DND-41 (cell line): ENCODE results near the gene TTLL5.

Experiments used
- ATAC-seq: fragments of 200-7000 bp; cut with Tn5 transposase; 3 replicates; pipeline ENCODE4 v1.9.1; 2021; ENCODE audit warnings: low read depth; ENCODE audit not compliant: insufficient read depth
- DNase-seq: peaks from one replicate; pipeline ENCODE4 v3.0.0-alpha.2; 2020
- H2AFZ ChIP-seq: 2 replicates; pipeline ENCODE4 v1.6.0; 2012; ENCODE audit warnings: low read depth, low read length
- H3K27ac ChIP-seq: 2 replicates; pipeline ENCODE4 v1.5.1; 2012; ENCODE audit warnings: low read length, inconsistent platforms
- H3K27me3 ChIP-seq: fragments of 200-600 bp; sonication (generic); 2 replicates; pipeline ENCODE4 v1.6.0; 2012; ENCODE audit warnings: low read length, mild to moderate bottlenecking, inconsistent platforms; ENCODE audit not compliant: insufficient read depth, poor library complexity
- H3K36me3 ChIP-seq: 2 replicates; pipeline ENCODE4 v1.5.1; 2012; ENCODE audit warnings: low read length, inconsistent platforms; ENCODE audit not compliant: insufficient read depth
- H3K4me1 ChIP-seq: 2 replicates; pipeline ENCODE4 v1.5.1; 2012; ENCODE audit warnings: mild to moderate bottlenecking, low read length; ENCODE audit not compliant: insufficient read depth
- H3K4me2 ChIP-seq: 2 replicates; pipeline ENCODE4 v1.6.0; 2012; ENCODE audit warnings: mild to moderate bottlenecking, moderate library complexity, low read length, inconsistent platforms; ENCODE audit not compliant: insufficient read depth
- H3K4me3 ChIP-seq, 2 experiments: fragments of 200-600 bp in 1 of 2; shearing (Covaris generic) in 1 of 2; 2 replicates each; pipeline ENCODE4 v1.5.1; 2012 to 2016; ENCODE audit warnings: inconsistent platforms in 2 of 2, low read length in 2 of 2, mild to moderate bottlenecking in 2 of 2, low read depth in 1 of 2, moderate library complexity in 1 of 2
- H3K79me2 ChIP-seq: 2 replicates; pipeline ENCODE4 v1.6.0; 2012; ENCODE audit warnings: low read length, inconsistent platforms; ENCODE audit not compliant: insufficient read depth
- H3K9ac ChIP-seq: 2 replicates; pipeline ENCODE4 v1.6.0; 2012; ENCODE audit warnings: low read depth, mild to moderate bottlenecking, inconsistent platforms, low read length, moderate library complexity
- H3K9me3 ChIP-seq: 2 replicates; pipeline ENCODE4 v1.5.1; 2012; ENCODE audit warnings: low read length, moderate library complexity, mild to moderate bottlenecking, inconsistent platforms; ENCODE audit not compliant: insufficient read depth, severe bottlenecking
- H4K20me1 ChIP-seq: 2 replicates; pipeline ENCODE4 v1.6.0; 2012; ENCODE audit warnings: low read length; ENCODE audit not compliant: insufficient read depth
- CTCF ChIP-seq: IDR thresholded peaks from 2 replicates; pipeline ENCODE4 v1.5.1; 2012; ENCODE audit warnings: borderline replicate concordance, low read length, moderate library complexity, mild to moderate bottlenecking; ENCODE audit not compliant: poor library complexity, severe bottlenecking; ENCODE audit errors: extremely low read depth
- EZH2 ChIP-seq: IDR thresholded peaks from 3 replicates; pipeline ENCODE4 v1.6.1; 2012; ENCODE audit warnings: borderline replicate concordance, low read depth, mild to moderate bottlenecking, moderate library complexity, low read length, inconsistent platforms; ENCODE audit not compliant: severe bottlenecking

TTLL5 gene

GRCh38 chr14:75727124-75727523 lies 66.1 kb downstream of the TTLL5 start:
- no peak overlapping the region for H3K9ac ChIP-seq
- no peak overlapping the region for H3K4me2 ChIP-seq
- peaks cover 25% of the 10 kb centered on the region for H3K4me1 ChIP-seq
- H2AFZ ChIP-seq = no peak overlapping the region
- no peak for DNase-seq
- H3K36me3 ChIP-seq = peaks cover 44% of the 10 kb centered on the region
- no peak for ATAC-seq
- H3K27ac ChIP-seq = no peak overlapping the region
- no peak overlapping the region for H3K4me3 ChIP-seq
- H3K9me3 ChIP-seq = peaks cover 7% of the 10 kb centered on the region
- TF ChIP-seq EZH2 (no peak), CTCF (no peak)
- H4K20me1 ChIP-seq = no peaks in the 10 kb centered on the region
- H3K27me3 ChIP-seq = no peaks in the 10 kb centered on the region
- H3K79me2 ChIP-seq = no peaks in the 10 kb centered on the region

GRCh38 chr14:75732888-75733287 lies 71.8 kb downstream of the TTLL5 start:
- H2AFZ ChIP-seq = no peak overlapping the region
- ATAC-seq (no peak), DNase-seq (no peak)
- H3K27me3 ChIP-seq = no peaks in the 10 kb centered on the region
- no peak overlapping the region for H3K4me3 ChIP-seq
- H4K20me1 ChIP-seq = no peaks in the 10 kb centered on the region
- no peaks in the 10 kb centered on the region for H3K4me1 ChIP-seq
- H3K27ac ChIP-seq = no peak overlapping the region
- no peak overlapping the region for H3K9ac ChIP-seq
- no peaks in the 10 kb centered on the region for H3K79me2 ChIP-seq
- H3K9me3 ChIP-seq = no peaks in the 10 kb centered on the region
- peaks cover 53% of the 10 kb centered on the region for H3K36me3 ChIP-seq
- TF ChIP-seq CTCF (no peak), EZH2 (no peak)
- no peak overlapping the region for H3K4me2 ChIP-seq

- no peaks in the 10 kb centered on the region for H3K4me1 ChIP-seq
- no peak overlapping the region for H3K4me3 ChIP-seq
- no peak for DNase-seq
- TF ChIP-seq EZH2 (no peak), CTCF (no peak)
- H3K27me3 ChIP-seq = no peaks in the 10 kb centered on the region
- peaks cover 53% of the 10 kb centered on the region for H3K36me3 ChIP-seq
- H3K79me2 ChIP-seq = no peaks in the 10 kb centered on the region
- H3K9me3 ChIP-seq = no peaks in the 10 kb centered on the region
- no peaks in the 10 kb centered on the region for H4K20me1 ChIP-seq
- H3K27ac ChIP-seq = no peak overlapping the region
- ATAC-seq = no peak
- H3K4me2 ChIP-seq = no peak overlapping the region
- H3K9ac ChIP-seq = no peak overlapping the region
- no peak overlapping the region for H2AFZ ChIP-seq
These were observed 73.8 kb downstream of the TTLL5 start for GRCh38 chr14:75734854-75735253.
